Transverse colon (tissue), 4 donors: ENCODE data around the gene SREBF1. TPM values are rescaled to one million over a fixed set of nuclear protein-coding genes. Genes with fewer than 3 reads are reported as not detected.

Source experiments
- DNase-seq: peaks from one replicate; pipeline ENCODE4 v3.0.0-alpha.2; 2019
- H3K27ac ChIP-seq, 4 donors: fragments of 200-600 bp; sonication (generic); 2 replicates each; pipeline ENCODE4 v1.5.1; 2016 to 2018; ENCODE audit warnings: inconsistent platforms in 4 of 4
- H3K27me3 ChIP-seq: fragments of 200-600 bp; sonication (generic); 2 replicates; pipeline ENCODE4 v1.5.1; 2017; ENCODE audit warnings: inconsistent platforms
- H3K36me3 ChIP-seq, 4 donors: fragments of 200-600 bp; sonication (generic); 2 replicates each; pipeline ENCODE4 v1.5.1; 2017 to 2019; ENCODE audit warnings: inconsistent platforms in 4 of 4
- H3K4me1 ChIP-seq, 4 donors: fragments of 200-600 bp; sonication (generic); 2 replicates each; pipeline ENCODE4 v1.5.1; 2017 to 2020; ENCODE audit warnings: inconsistent platforms in 4 of 4
- H3K4me3 ChIP-seq, 4 donors: fragments of 200-600 bp; sonication (generic); 1 replicate in 1 of 4; 2 replicates in 3 of 4; pipeline versions ENCODE4 v1.5.1 to v1.6.1; 2017 to 2019; ENCODE audit warnings: inconsistent platforms in 4 of 4
- H3K9me3 ChIP-seq, 2 donors: fragments of 200-600 bp; sonication (generic); 2 replicates each; pipeline ENCODE4 v1.5.1; 2017 to 2019; ENCODE audit warnings: inconsistent platforms in 2 of 2
- EP300 ChIP-seq: sonication (generic); formaldehyde crosslinking; IDR thresholded peaks from one replicate; pipeline ENCODE4 v1.6.1; 2017; ENCODE audit warnings: antibody characterized with exemption, low read depth
- POLR2A ChIP-seq: fragments of 450-650 bp; IDR thresholded peaks from one replicate; pipeline ENCODE4 v1.6.1; 2016; ENCODE audit warnings: antibody characterized with exemption, mild to moderate bottlenecking, moderate library complexity
- POLR2AphosphoS5 ChIP-seq, 3 donors: sonication (generic); formaldehyde crosslinking; IDR thresholded peaks; one replicate each; pipeline ENCODE4 v1.6.1; 2016; ENCODE audit warnings: antibody characterized with exemption in 3 of 3
- WGBS, 2 donors: methylation state at CpG; one replicate each; pipeline ENCODE4 v1.1.5; 2018; ENCODE audit warnings: low coverage in 1 of 2; 5-methylcytosine and 5-hydroxymethylcytosine counted together
- in situ Hi-C, 4 donors: fragments of 200-750 bp; cut with MboI; loops; one replicate each; pipeline versions ENCODE4 v1.15.0 to v1.15.1; 2017; ENCODE audit warnings: low sequenced_read_pairs in 3 of 4, low pct_ligation_motif_present in 1 of 4, low pct_unique_long_range_greater_than_20kb in 1 of 4
- intact Hi-C: fragments of 100-400 bp; cut with DNase I; formaldehyde crosslinking; loops from one replicate; pipeline ENCODE4 v1.15.1; 2023; ENCODE audit warnings: low total_unique reads
- total RNA-seq, 4 donors: library from RNA; depleted of rRNA; stranded (reverse); fragments of >200 nt; gene quantifications; one replicate each; pipeline ENCODE4 v1.1.0, GENCODE V29; 2016
- TF ChIP-seq, protein P1 (sequence below), 5 experiments: fragments of 200-600 bp in 3 of 5; fragments of 450-650 bp in 2 of 5; sonication (generic) in 3 of 5; IDR thresholded peaks; 1 replicate in 2 of 5; 2 replicates in 3 of 5; pipeline ENCODE4 v1.5.1; 2016 to 2017; ENCODE audit warnings: antibody characterized with exemption in 5 of 5, inconsistent platforms in 3 of 5, mild to moderate bottlenecking in 2 of 5, moderate library complexity in 1 of 5

The SREBF1 gene
- total RNA-seq, 4 donors from 2014 or later, result 45.7 to 206 (median 148) TPM

DNA sequence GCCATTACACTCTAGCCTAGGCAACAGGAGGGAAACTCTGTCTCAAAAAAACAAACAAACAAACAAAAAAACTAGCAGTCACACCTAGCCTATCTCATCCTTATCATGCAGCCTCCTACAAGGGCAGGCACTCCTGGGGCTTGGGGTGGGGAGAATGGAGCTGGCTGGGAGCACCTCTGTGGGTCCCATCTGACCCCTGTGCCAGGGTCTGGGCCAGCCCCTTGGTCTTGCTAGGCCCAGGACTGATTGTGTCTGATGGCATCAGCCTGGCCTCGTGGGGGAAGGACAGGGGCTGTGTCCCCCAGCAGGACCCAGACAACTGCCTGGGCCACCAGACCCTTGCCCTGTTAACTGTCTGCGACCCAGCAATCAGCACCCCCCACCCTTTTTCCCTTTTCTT lies 49.8 kb downstream of the SREBF1 start:
- H3K4me3 ChIP-seq, result no peak overlapping the region
- WGBS, 2 donors, result 85 to 100% methylated on average over 1 to 2 of the region's 2 CpGs
- H3K9me3 ChIP-seq, result no peaks in the 10 kb centered on the region
- H3K4me1 ChIP-seq, result peaks cover 10 to 55% (median 39%) of the 10 kb centered on the region in 4 donors
- in situ Hi-C loops (loop anchor here in 2 of 4 donors (25.0 kb wide), 1 partner anchor 100 kb away; the partner anchor contains the start of gene RAI1 (in 2 of the 2)), intact Hi-C loops (no loop called here)
- H3K27ac ChIP-seq, result no peak overlapping the region
- DNase-seq, result no peak
- TF ChIP-seq POLR2A (no peak), POLR2AphosphoS5 (IDR thresholded peaks at IDR 0.05) (no peak), EP300 (no peak)
- TF ChIP-seq, protein P1, sequence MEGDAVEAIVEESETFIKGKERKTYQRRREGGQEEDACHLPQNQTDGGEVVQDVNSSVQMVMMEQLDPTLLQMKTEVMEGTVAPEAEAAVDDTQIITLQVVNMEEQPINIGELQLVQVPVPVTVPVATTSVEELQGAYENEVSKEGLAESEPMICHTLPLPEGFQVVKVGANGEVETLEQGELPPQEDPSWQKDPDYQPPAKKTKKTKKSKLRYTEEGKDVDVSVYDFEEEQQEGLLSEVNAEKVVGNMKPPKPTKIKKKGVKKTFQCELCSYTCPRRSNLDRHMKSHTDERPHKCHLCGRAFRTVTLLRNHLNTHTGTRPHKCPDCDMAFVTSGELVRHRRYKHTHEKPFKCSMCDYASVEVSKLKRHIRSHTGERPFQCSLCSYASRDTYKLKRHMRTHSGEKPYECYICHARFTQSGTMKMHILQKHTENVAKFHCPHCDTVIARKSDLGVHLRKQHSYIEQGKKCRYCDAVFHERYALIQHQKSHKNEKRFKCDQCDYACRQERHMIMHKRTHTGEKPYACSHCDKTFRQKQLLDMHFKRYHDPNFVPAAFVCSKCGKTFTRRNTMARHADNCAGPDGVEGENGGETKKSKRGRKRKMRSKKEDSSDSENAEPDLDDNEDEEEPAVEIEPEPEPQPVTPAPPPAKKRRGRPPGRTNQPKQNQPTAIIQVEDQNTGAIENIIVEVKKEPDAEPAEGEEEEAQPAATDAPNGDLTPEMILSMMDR (IDR thresholded peaks at IDR 0.05), result no peak
- peaks cover 7% of the 10 kb centered on the region for H3K27me3 ChIP-seq
- H3K36me3 ChIP-seq, result no peaks in the 10 kb centered on the region

DNA sequence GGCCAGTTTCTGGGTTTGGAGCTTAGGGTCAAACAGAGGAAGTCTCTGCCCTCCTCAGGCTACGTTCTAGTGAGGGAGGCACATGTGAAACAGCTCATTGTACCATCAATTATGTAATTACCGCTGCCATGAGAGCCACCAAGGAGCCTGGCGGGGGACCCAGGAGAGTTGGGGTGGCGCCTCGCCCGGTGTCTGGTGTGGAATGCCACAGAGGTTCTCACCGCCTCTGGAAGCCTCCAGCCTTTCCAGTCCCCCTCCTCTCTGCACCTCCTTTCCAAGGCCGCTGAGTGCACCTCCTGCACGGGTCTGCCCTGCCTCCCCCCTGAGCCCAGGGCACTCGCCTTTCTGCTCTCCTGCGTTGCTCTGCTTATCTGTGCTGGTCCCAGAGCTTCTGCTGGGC lies 51.4 kb downstream of the SREBF1 start:
- DNase-seq, result no peak
- peaks cover 22 to 55% (median 46%) of the 10 kb centered on the region in 4 donors for H3K4me1 ChIP-seq
- 80 to 91% methylated on average over 4 to 11 of the region's 11 CpGs for WGBS, 2 donors
- no peak overlapping the region for H3K4me3 ChIP-seq
- intact Hi-C loops (no loop called here), in situ Hi-C loops (loop anchor here in 2 of 4 donors (25.0 kb wide), 1 partner anchor 98 kb away; the partner anchor contains the start of gene RAI1 (in 2 of the 2))
- TF ChIP-seq, protein P1 (IDR thresholded peaks at IDR 0.05), result no peak
- no peak overlapping the region for H3K27ac ChIP-seq
- H3K36me3 ChIP-seq, result no peaks in the 10 kb centered on the region
- peaks cover 14% of the 10 kb centered on the region for H3K27me3 ChIP-seq
- H3K9me3 ChIP-seq, result no peaks in the 10 kb centered on the region

DNA sequence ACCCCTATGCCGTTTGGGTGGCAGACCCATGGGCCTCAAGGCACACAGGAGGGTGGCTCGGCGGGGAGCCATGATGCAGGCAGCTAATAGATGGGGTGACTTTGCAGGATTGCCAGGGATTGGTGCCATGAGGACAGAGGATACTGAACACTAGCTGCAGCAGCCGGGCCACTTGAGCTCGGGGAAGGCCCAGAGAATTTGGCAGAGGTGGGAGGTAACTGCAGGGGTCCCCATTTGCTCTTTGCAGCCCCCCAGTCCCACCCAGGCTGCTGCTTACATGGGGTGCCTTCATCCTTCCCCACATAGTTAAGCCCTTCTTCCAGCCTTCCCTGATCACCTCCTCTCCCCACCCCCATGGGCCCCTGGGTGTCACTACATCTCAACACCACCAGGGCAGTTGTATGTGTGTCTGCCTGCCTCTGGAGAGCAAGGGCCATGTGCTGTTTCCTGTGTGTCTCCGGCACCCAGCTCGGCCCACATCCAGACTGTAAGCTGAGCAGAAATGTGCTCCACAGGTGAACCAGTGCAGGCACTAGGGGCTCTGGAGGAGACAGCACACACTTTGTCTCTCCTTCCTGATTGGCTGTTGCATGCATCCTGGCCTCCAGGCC lies 52.0 kb downstream of the SREBF1 start:
- Histone ChIP-seq H3K4me3 (no peak overlapping the region), H3K9me3 (no peaks in the 10 kb centered on the region), H3K27ac (peak overlapping the region; percentile 72 to 93 (median 79)), H3K36me3 (no peaks in the 10 kb centered on the region), H3K4me1 (peaks cover 18 to 53% (median 42%) of the 10 kb centered on the region in 4 donors), H3K27me3 (peaks cover 14% of the 10 kb centered on the region)
- TF ChIP-seq EP300, result no peak
- TF ChIP-seq, protein P1 (IDR thresholded peaks at IDR 0.05), result peak in 1 of 5 experiments; percentile 11
- in situ Hi-C loops, result loop anchor here in 2 of 4 donors (25.0 kb wide), 1 partner anchor 97 kb away; the partner anchor contains the start of gene RAI1 (in 2 of the 2)
- no peak for DNase-seq
- 74% methylated on average over 7 of the region's 7 CpGs; no CpG with 5 or more reads in 1 of the 2 donors for WGBS, 2 donors
- intact Hi-C loops, result loop anchor here (5.0 kb wide), 1 partner anchor 102 kb away; the partner anchor contains the start of gene RAI1

DNA sequence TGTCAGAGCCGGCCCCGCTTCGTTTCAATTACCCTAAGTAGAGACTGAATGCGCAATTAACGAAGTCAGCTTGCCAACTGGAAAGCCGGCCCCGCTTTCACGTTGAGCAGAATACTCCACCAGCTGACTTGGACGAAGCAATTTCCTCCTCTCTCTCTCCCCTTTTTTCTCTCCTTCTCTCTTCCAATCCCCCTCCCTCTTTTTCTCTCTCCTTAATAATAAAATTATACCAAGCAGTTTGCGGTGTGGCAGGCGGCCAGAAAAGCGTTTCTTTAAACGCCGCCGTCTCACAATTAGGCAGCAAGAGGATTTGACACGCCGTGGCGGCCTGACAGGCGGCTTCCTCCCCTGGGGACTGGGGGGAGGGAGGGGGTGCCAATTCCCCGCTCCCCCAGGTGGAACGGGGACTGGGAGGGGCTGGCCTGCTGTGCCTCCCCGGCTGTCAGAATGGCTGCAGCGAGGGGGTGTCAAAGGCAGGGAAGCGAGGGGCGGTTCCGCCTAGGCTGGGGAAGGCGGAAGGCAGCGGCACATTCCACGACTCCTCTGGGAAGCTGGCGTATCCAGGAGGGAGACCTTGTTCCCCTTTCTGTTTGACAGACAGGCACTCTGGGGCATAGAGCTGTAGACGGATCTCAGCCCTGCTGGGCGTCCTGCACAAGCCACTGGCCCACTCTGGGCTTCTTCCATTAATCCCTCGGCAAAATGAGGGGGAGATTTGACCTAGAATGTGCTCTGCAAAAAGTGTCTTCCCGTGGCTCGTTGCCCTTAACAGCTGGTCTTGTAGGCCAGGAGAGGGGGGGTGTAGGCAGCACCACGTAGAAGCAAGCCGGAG lies 52.7 kb downstream of the SREBF1 start:
- no peaks in the 10 kb centered on the region for H3K36me3 ChIP-seq
- peak overlapping the region; percentile 41 to 56 (median 50) for H3K4me3 ChIP-seq
- WGBS, 2 donors, result 0 to 13% methylated on average over 4 to 37 of the region's 37 CpGs
- peak; percentile 38 for DNase-seq
- no peaks in the 10 kb centered on the region for H3K9me3 ChIP-seq
- H3K27me3 ChIP-seq, result peaks cover 14% of the 10 kb centered on the region
- in situ Hi-C loops, result loop anchor here in 2 of 4 donors (25.0 kb wide), 1 partner anchor 97 kb away; the partner anchor contains the start of gene RAI1 (in 2 of the 2)
- H3K4me1 ChIP-seq, result peaks cover 18 to 54% (median 44%) of the 10 kb centered on the region in 4 donors
- H3K27ac ChIP-seq, result peak overlapping the region; percentile 72 to 93 (median 79)
- TF ChIP-seq POLR2A (no peak), EP300 (no peak), POLR2AphosphoS5 (IDR thresholded peaks at IDR 0.05) (no peak)
- TF ChIP-seq, protein P1 (IDR thresholded peaks at IDR 0.05), result no peak
- intact Hi-C loops, result loop anchor here (5.0 kb wide), 1 partner anchor 102 kb away; the partner anchor contains the start of gene RAI1
